ENCODE measurements around the gene DLX1. TPM values are rescaled to one million over a fixed set of nuclear protein-coding genes. Genes with fewer than 3 reads are reported as not detected.

Gene DLX1
- total and polyA plus RNA-seq, 9 of the 15 experiments (the other 6 are each of a cell fraction or from before 2014, with no cell fraction given): 1.9 to 26.2 (median 9.6) TPM

- Histone ChIP-seq H3K9me3 (replicated peaks; ENCODE audit: control insufficient read depth, insufficient read depth, low read depth, low read length) (no peaks in the 10 kb centered on the region; the same call in 1 of the 2 replicates), H3K27ac (ENCODE audit: extremely low read depth, low read depth, low read length) (no peak overlapping the region), H3K9ac (ENCODE audit: insufficient read depth in 1 of 2, low read depth in 2 of 2, low read length in 2 of 2) (peak overlapping the region in 1 of 2 experiments; percentile 80; a peak in 2 of 4 replicates), H2AFZ (ENCODE audit: low read depth, low read length) (peak overlapping the region; percentile 32), H3K4me2 (ENCODE audit: insufficient read depth, low read length) (no peak overlapping the region), H3K27me3 (ENCODE audit: control insufficient read depth in 2 of 2, insufficient read depth in 2 of 2, low read length in 2 of 2) (no peaks in the 10 kb centered on the region), H4K20me1 (replicated peaks; ENCODE audit: control insufficient read depth, insufficient read depth, low read length) (no peaks in the 10 kb centered on the region), H3K79me2 (ENCODE audit: control insufficient read depth, insufficient read depth, low read length) (no peaks in the 10 kb centered on the region), H3K4me1 (replicated peaks in 1 of 2; ENCODE audit: control insufficient read depth in 2 of 2, insufficient read depth in 2 of 2, low read length in 2 of 2) (peaks cover 4 to 50% of the 10 kb centered on the region in 2 experiments), H3K36me3 (ENCODE audit: control insufficient read depth, insufficient read depth, low read length) (no peaks in the 10 kb centered on the region), H3K4me3 (no peak overlapping the region), H3K9me1 (ENCODE audit: control insufficient read depth, insufficient read depth, low read length) (no peaks in the 10 kb centered on the region)
- intact Hi-C loops (cut with micrococcal nuclease) (loop anchor here (10.0 kb wide), 1 partner anchor 182 kb away; the partner anchor contains the start of gene HAT1), in situ Hi-C loops (cut with MboI) (loop anchor here (5.0 to 25.0 kb wide), 4 partner anchors 289 to 1144 kb away; no protein-coding TSS in a partner anchor)
- 50% methylated on average over 43 of the region's 44 CpGs for WGBS (ENCODE audit: insufficient coverage, low coverage, missing lambda C conversion rate)
- DNase-seq (ENCODE audit: extremely low read depth in 1 of 4, low spot score in 3 of 4): peak in 2 of 4 experiments; percentile 28 to 53
- ATAC-seq: peak; percentile 9; the same call in 2 of the 3 replicates
- BruUV-seq (replicated peaks): no TSS peak
- POLR2A ChIA-PET: interaction anchor here (0.8 to 0.9 kb wide), 3 partner anchors 18 to 314 kb away, joined by 3 to 4 read pairs (median 3); no protein-coding TSS in a partner anchor
- CTCF ChIA-PET (ENCODE audit: low intra/inter-chr PET ratio): interaction anchor here (0.6 to 5.8 kb wide), 3 partner anchors 294 to 541 kb away, joined by 4 to 74 read pairs (median 42); no protein-coding TSS in a partner anchor
- FAIRE-seq: no peak
- peak; percentile 50 to 76 for TF ChIP-seq RAD21 (CRISPR knock-in tag; conservative IDR thresholded peaks at IDR 0.05 in 1 of 2, IDR thresholded peaks at IDR 0.05 in 1 of 2)
- TF ChIP-seq NUFIP1 (IDR thresholded peaks at IDR 0.05; ENCODE audit: partially characterized antibody): no peak
- TF ChIP-seq, protein P1, sequence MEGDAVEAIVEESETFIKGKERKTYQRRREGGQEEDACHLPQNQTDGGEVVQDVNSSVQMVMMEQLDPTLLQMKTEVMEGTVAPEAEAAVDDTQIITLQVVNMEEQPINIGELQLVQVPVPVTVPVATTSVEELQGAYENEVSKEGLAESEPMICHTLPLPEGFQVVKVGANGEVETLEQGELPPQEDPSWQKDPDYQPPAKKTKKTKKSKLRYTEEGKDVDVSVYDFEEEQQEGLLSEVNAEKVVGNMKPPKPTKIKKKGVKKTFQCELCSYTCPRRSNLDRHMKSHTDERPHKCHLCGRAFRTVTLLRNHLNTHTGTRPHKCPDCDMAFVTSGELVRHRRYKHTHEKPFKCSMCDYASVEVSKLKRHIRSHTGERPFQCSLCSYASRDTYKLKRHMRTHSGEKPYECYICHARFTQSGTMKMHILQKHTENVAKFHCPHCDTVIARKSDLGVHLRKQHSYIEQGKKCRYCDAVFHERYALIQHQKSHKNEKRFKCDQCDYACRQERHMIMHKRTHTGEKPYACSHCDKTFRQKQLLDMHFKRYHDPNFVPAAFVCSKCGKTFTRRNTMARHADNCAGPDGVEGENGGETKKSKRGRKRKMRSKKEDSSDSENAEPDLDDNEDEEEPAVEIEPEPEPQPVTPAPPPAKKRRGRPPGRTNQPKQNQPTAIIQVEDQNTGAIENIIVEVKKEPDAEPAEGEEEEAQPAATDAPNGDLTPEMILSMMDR (IDR thresholded peaks at IDR 0.05 in 2 of 3, conservative IDR thresholded peaks at IDR 0.05 in 1 of 3; ENCODE audit: insufficient read depth in 2 of 3, low read depth in 1 of 3, low read length in 3 of 3): peak; percentile 54 to 62 (median 59)
- no peak for TF ChIP-seq ZNF639 (CRISPR knock-in tag; conservative IDR thresholded peaks at IDR 0.05 in 1 of 2, IDR thresholded peaks at IDR 0.05 in 1 of 2)
- TF ChIP-seq MEF2A (IDR thresholded peaks at IDR 0.05; ENCODE audit: control insufficient read depth, low read depth, low read length): no peak
- no peak for TF ChIP-seq SMAD3 (CRISPR knock-in tag; conservative IDR thresholded peaks at IDR 0.05)
- no peak for TF ChIP-seq ZNF830 (CRISPR knock-in tag; IDR thresholded peaks at IDR 0.05)
- no peak for TF ChIP-seq GTF2F1 (IDR thresholded peaks at IDR 0.05; ENCODE audit: low read depth, low read length)
- no peak for TF ChIP-seq CHD1 (IDR thresholded peaks at IDR 0.05; ENCODE audit: low read length)
- TF ChIP-seq STAG1 (CRISPR knock-in tag; IDR thresholded peaks at IDR 0.05; ENCODE audit: borderline replicate concordance): peak; percentile 59; the same call in 1 of the 2 replicates
- 0 out of 2 replicates have a peak, but pooled peaks have one; percentile 33 for TF ChIP-seq CBFB (CRISPR knock-in tag; IDR thresholded peaks at IDR 0.05)
- TF ChIP-seq ZFP91 (CRISPR knock-in tag; IDR thresholded peaks at IDR 0.05): no peak
- TF ChIP-seq MAZ (CRISPR knock-in tag; conservative IDR thresholded peaks at IDR 0.05 in 1 of 2, IDR thresholded peaks at IDR 0.05 in 1 of 2): peak in 1 of 2 experiments; percentile 64; a peak in 1 of 4 replicates
Observed at GRCh38 chr2:172106108-172106961, 21.0 kb downstream of the DLX1 start.

Measured in K562 (cell line).